Muscle layer of colon (tissue), 2 donors: Measurements from ENCODE around the gene RAB3B.
"Not testable (repeated sequence)": the region's sequence is repeated elsewhere in the genome, so short reads cannot be mapped to it uniquely, and the experiment has no call there.

Experiments
- H3K27ac ChIP-seq: one replicate; pipeline ENCODE4 v1.7.0; 2013; ENCODE audit warnings: low read depth, mild to moderate bottlenecking, low read length, moderate library complexity
- H3K27me3 ChIP-seq, 2 donors: one replicate each; pipeline ENCODE4 v1.7.0; 2013; ENCODE audit warnings: low read length in 2 of 2, mild to moderate bottlenecking in 2 of 2; ENCODE audit not compliant: insufficient read depth in 2 of 2, control insufficient read depth in 1 of 2
- H3K36me3 ChIP-seq: one replicate; pipeline ENCODE4 v1.7.0; 2013; ENCODE audit warnings: mild to moderate bottlenecking, low read length; ENCODE audit not compliant: insufficient read depth
- H3K4me1 ChIP-seq: one replicate; pipeline ENCODE4 v1.7.0; 2013; ENCODE audit warnings: mild to moderate bottlenecking, low read length; ENCODE audit not compliant: insufficient read depth
- H3K4me3 ChIP-seq, 2 donors: one replicate each; pipeline ENCODE4 v1.7.0; 2013; ENCODE audit warnings: low read length in 2 of 2, low read depth in 1 of 2, mild to moderate bottlenecking in 1 of 2, moderate library complexity in 1 of 2
- H3K9ac ChIP-seq: one replicate; pipeline ENCODE4 v1.7.0; 2013; ENCODE audit warnings: low read length
- H3K9me3 ChIP-seq: one replicate; pipeline ENCODE4 v1.7.0; 2013; ENCODE audit warnings: mild to moderate bottlenecking, low read length
- donor health status: abdominal sarcoma.
- donor health status: Adenocarcinoma of cecum.

RAB3B gene

GRCh38 chr1:51910221-51911000 is 80.1 kb downstream of the RAB3B start:
- no peaks in the 10 kb centered on the region for H3K9me3 ChIP-seq
- H3K36me3 ChIP-seq = no peaks in the 10 kb centered on the region
- peaks cover 8% of the 10 kb centered on the region for H3K4me1 ChIP-seq
- H3K27me3 ChIP-seq = peaks cover 0 to 4% of the 10 kb centered on the region in 2 donors
- H3K27ac ChIP-seq = no peak overlapping the region
- H3K9ac ChIP-seq = no peak overlapping the region
- H3K4me3 ChIP-seq = no peak overlapping the region

- Histone ChIP-seq H3K4me1 (peaks cover 8% of the 10 kb centered on the region), H3K9me3 (no peaks in the 10 kb centered on the region), H3K27me3 (peaks cover 0 to 4% of the 10 kb centered on the region in 2 donors), H3K4me3 (no peak overlapping the region), H3K27ac (no peak overlapping the region), H3K9ac (no peak overlapping the region), H3K36me3 (no peaks in the 10 kb centered on the region)
Observed at GRCh38 chr1:51908499-51908898, 82.0 kb downstream of the RAB3B start.

DNA sequence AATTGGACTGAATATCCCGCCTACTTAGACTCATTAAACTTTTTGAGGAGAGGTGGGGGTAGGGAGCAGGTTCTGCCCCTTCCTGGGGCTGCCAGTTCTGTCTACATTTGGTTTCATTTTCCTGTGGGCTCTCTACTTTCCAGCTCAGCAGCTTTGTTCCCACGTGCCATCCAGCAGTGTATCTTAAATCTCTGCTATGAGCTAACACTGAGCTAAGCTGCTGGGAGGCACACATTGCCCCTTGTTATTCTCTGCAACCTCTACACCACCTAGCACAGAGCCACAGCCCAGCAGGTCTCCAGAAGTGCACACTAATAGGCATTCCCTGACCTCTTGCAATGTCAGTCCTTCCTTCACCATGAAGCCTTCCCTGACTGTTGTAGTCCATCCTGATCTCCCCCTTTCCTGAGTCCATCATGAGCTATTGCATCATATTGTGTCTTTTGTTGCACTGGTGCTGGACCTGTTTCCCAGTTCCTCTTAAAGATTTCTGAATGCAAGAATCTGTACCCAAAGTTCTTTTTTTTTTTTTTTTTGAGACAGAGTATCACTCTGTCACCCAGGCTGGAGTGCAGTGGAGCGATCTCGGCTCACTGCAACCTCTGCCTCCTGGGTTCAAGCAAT is 83.3 kb downstream of the RAB3B start:
- Histone ChIP-seq H3K4me3 (no peak overlapping the region), H3K4me1 (peaks cover 8% of the 10 kb centered on the region), H3K9ac (no peak overlapping the region), H3K27me3 (peaks cover 0 to 4% of the 10 kb centered on the region in 2 donors), H3K27ac (no peak overlapping the region), H3K9me3 (no peaks in the 10 kb centered on the region), H3K36me3 (no peaks in the 10 kb centered on the region)

DNA sequence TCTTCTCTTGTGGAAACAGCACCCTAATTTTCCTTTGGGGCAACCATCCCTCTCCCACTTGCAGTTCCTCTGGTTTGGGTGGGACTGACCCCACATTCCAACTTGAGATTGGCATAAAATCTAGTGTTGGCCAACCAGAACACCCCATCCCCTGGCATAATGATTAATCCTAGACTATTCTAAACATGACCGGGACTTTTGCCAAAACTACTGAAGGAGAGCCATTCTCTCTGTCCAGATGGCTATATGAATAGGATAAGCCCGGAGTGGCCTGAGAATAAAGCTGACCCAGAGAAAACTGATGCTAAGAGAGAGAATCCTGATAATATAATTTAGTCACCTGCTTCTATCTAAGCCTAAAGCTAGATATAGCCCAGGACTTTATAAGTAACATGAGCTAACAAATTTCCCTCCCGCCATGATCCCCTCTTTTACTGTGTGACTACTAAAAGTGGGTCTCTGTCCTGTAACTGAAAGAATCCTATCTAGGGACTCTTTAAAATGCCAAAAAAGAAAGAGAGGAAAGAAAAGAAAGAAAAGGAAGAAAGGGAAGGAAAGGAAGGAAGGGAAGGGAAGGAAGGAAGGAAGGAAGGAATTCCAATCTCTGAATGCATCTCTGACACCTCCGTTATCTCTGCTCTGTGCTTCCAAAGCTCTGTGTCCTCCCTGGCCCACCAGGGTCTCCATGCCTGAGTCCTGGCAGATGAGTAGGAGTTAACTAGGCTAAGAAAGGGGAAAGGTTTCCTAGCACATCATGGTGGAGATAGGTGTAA is 84.0 kb downstream of the RAB3B start:
- peaks cover 0 to 4% of the 10 kb centered on the region in 2 donors for H3K27me3 ChIP-seq
- no peak overlapping the region for H3K4me3 ChIP-seq
- peaks cover 8% of the 10 kb centered on the region for H3K4me1 ChIP-seq
- no peaks in the 10 kb centered on the region for H3K9me3 ChIP-seq
- no peak overlapping the region for H3K9ac ChIP-seq
- no peak overlapping the region for H3K27ac ChIP-seq
- H3K36me3 ChIP-seq = no peaks in the 10 kb centered on the region

GRCh38 chr1:51902456-51902855 is 88.0 kb downstream of the RAB3B start:
- Histone ChIP-seq H3K4me3 (no peak overlapping the region), H3K4me1 (no peaks in the 10 kb centered on the region), H3K9ac (no peak overlapping the region), H3K36me3 (no peaks in the 10 kb centered on the region), H3K27me3 (no peaks in the 10 kb centered on the region), H3K27ac (no peak overlapping the region), H3K9me3 (no peaks in the 10 kb centered on the region)

GRCh38 chr1:51901151-51901550 is 89.3 kb downstream of the RAB3B start:
- no peak overlapping the region for H3K27ac ChIP-seq
- H3K9ac ChIP-seq = no peak overlapping the region
- H3K9me3 ChIP-seq = no peaks in the 10 kb centered on the region
- peaks cover 0 to 8% of the 10 kb centered on the region in 2 donors for H3K27me3 ChIP-seq
- no peaks in the 10 kb centered on the region for H3K36me3 ChIP-seq
- H3K4me3 ChIP-seq = no peak overlapping the region
- H3K4me1 ChIP-seq = no peaks in the 10 kb centered on the region

GRCh38 chr1:51899022-51899421 is 91.5 kb downstream of the RAB3B start:
- Histone ChIP-seq H3K9me3 (no peaks in the 10 kb centered on the region), H3K27ac (no peak overlapping the region), H3K4me1 (no peaks in the 10 kb centered on the region), H3K27me3 (peaks cover 0 to 8% of the 10 kb centered on the region in 2 donors), H3K9ac (no peak overlapping the region), H3K36me3 (no peaks in the 10 kb centered on the region), H3K4me3 (no peak overlapping the region)

DNA sequence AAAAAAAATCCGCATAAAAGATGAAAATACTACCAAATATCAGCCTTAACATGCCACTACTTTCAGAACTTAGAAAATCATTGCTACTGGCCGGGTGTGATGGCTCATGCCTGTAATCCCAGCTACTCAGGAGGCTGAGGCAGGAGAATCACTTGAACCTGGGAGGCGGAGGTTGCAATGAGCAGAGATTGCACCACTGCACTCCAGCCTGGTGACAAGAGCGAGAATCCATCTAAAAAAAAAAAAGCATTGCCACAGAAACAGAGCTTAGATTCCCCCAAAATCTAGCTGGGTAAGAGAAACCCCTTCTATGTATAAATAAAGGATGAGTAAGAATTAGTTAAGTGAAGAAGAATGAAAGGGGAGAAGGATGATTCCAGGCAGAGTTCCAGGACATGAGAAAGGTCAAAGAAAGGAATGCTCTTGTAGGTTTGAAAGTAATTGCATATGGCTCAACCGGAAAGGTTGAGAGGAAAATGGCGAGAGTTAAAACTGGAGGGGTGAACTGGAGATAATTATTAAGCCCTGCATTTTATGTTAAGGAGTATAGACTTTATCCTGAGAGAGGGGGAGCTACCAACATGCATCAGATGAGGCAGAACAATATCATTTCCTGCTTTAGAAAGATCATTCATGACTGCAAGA is 92.3 kb downstream of the RAB3B start:
- H3K27me3 ChIP-seq = peaks cover 0 to 8% of the 10 kb centered on the region in 2 donors
- H3K9ac ChIP-seq = no peak overlapping the region
- no peaks in the 10 kb centered on the region for H3K4me1 ChIP-seq
- H3K4me3 ChIP-seq = no peak overlapping the region
- no peaks in the 10 kb centered on the region for H3K36me3 ChIP-seq
- no peak overlapping the region for H3K27ac ChIP-seq
- no peaks in the 10 kb centered on the region for H3K9me3 ChIP-seq

DNA sequence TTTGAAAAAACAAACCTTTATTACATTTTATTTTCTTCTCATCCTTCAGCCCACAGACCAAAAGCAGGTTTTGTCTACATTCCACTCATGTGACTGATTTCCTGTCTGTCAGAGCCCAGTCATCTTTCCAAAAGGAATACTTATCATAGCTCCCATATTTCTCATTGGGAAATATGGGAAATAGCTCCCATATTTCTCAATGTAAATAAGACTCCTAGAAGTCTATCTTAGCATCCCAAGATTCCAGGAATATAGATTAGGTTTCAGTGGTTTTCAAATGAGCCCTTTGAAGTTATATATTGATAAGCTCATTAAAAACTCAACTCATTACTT is 92.8 kb downstream of the RAB3B start:
- Histone ChIP-seq H3K4me3 (no peak overlapping the region), H3K27me3 (peaks cover 0 to 8% of the 10 kb centered on the region in 2 donors), H3K27ac (no peak overlapping the region), H3K9ac (no peak overlapping the region), H3K4me1 (no peaks in the 10 kb centered on the region), H3K9me3 (no peaks in the 10 kb centered on the region), H3K36me3 (no peaks in the 10 kb centered on the region)

- not testable (repeated sequence) for H3K4me1 ChIP-seq, H3K36me3 ChIP-seq, H3K9me3 ChIP-seq, H3K27me3 ChIP-seq, H3K27ac ChIP-seq, H3K4me3 ChIP-seq, H3K9ac ChIP-seq
Observed at GRCh38 chr1:51894748-51895147, 95.8 kb downstream of the RAB3B start.

DNA sequence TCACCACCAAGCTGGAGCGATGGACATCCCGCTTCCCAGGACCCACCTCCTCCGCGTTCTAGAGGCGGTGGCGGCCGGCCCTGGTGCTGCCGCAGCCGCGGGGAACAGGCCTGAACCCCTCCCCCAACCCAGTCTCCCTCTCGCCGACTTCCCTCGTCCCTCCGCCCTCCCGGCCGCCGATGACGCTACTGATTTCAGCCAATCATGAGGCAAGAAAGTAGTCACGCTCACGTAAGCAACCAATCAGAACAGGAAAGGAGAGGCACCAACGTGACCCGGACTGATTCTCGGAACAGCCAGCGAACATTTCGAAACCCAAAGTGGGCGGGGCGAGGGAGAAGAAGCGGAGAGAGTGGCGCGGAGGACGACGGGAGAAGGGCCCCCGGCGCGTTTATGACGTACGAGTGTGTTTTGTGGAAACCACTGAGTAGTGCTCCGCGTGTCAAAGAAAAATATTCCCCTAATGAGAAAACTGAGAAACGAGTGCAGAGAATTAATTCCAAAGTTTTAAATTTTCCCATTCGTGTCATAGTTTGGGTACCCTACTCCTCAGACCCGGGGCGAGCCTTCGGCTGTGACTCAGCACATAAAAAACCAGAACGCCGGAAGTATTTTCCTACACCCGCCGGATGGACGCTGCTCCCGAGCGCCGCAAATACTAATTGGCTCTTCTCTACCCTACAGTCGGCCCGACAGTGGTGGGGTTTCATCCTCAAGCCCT is 111.7 kb downstream of the RAB3B start, which contains the start of gene NRDC:
Gene NRDC, minus strand, starts transcription at position 112 of the 721 bp plus-strand sequence. CDS start 112 bp downstream, outside the sequence.
- no peaks in the 10 kb centered on the region for H3K9me3 ChIP-seq
- H3K27me3 ChIP-seq = no peaks in the 10 kb centered on the region
- peak within 1 kb of the TSS; percentile 87 to 100 for H3K4me3 ChIP-seq
- no peaks in the 10 kb centered on the region for H3K36me3 ChIP-seq
- peak within 1 kb of the TSS; percentile 96 for H3K27ac ChIP-seq
- peak within 1 kb of the TSS; percentile 99 for H3K9ac ChIP-seq
- peaks cover 36% of the 10 kb centered on the region for H3K4me1 ChIP-seq
